ENCODE data around the gene EREG. TPM values are rescaled to one million over a fixed set of nuclear protein-coding genes. Genes with fewer than 3 reads are reported as not detected.

The EREG gene
- total and polyA plus RNA-seq, 9 of the 15 experiments (the other 6 are each of a cell fraction or from before 2014, with no cell fraction given): 0.97 to 7.3 (median 2.5) TPM

- no peak for TF ChIP-seq E4F1 (CRISPR knock-in tag; IDR thresholded peaks at IDR 0.05; ENCODE audit: borderline replicate concordance)
- no peak for TF ChIP-seq ATF3 (IDR thresholded peaks at IDR 0.05)
- no peak for TF ChIP-seq ATF3 (CRISPR knock-in tag; conservative IDR thresholded peaks at IDR 0.05)
- TF ChIP-seq SPI1 (IDR thresholded peaks at IDR 0.05; ENCODE audit: borderline replicate concordance, low read depth, low read length): peak; percentile 80
- no peak for TF ChIP-seq NFIC (IDR thresholded peaks at IDR 0.05)
- no peak for TF ChIP-seq SIX5 (IDR thresholded peaks at IDR 0.05; ENCODE audit: borderline replicate concordance in 1 of 2, insufficient read depth in 1 of 2, low read depth in 1 of 2, low read length in 2 of 2)
- TF ChIP-seq ATF2 (CRISPR knock-in tag; IDR thresholded peaks at IDR 0.05): no peak
- peak; percentile 45; the same call in 1 of the 2 replicates for TF ChIP-seq ZNF592 (IDR thresholded peaks at IDR 0.05)
- no peak for TF ChIP-seq ZBTB8A (IDR thresholded peaks at IDR 0.05; ENCODE audit: partially characterized antibody)
- TF ChIP-seq CTCFL (IDR thresholded peaks at IDR 0.05; ENCODE audit: borderline replicate concordance, insufficient read depth, low read depth, low read length, poor library complexity, severe bottlenecking): no peak
- no peak for TF ChIP-seq ZNF551 (CRISPR knock-in tag; IDR thresholded peaks at IDR 0.05)
- TF ChIP-seq SP2 (IDR thresholded peaks at IDR 0.05; ENCODE audit: extremely low read depth, low read depth, low read length, poor library complexity, severe bottlenecking): no peak
- TF ChIP-seq HNRNPUL1 (IDR thresholded peaks at IDR 0.05; ENCODE audit: low read length): no peak
- TF ChIP-seq NEUROD1 (IDR thresholded peaks at IDR 0.05; ENCODE audit: borderline replicate concordance, low read depth, low read length, partially characterized antibody): no peak
- TF ChIP-seq TAF7 (tag; IDR thresholded peaks at IDR 0.05): no peak
These were observed 37.9 kb downstream of the EREG start (continued) for GRCh38 chr4:74402692-74403456.

All from K562 (cell line).